Esophagus muscularis mucosa (tissue), 4 donors: ENCODE data around the gene TREML1.

Experiments
- CTCF ChIP-seq, 3 experiments: fragments of 200-600 bp in 2 of 3; fragments of 450-650 bp in 1 of 3; sonication (generic) in 2 of 3; IDR thresholded peaks; one replicate each; pipeline ENCODE4 v1.5.1; 2017 to 2019; ENCODE audit warnings: antibody characterized with exemption in 3 of 3, mild to moderate bottlenecking in 2 of 3, moderate library complexity in 1 of 3
- EP300 ChIP-seq: sonication (generic); formaldehyde crosslinking; IDR thresholded peaks from one replicate; pipeline ENCODE4 v1.6.1; 2017; ENCODE audit warnings: antibody characterized with exemption
- POLR2A ChIP-seq: fragments of 450-650 bp; IDR thresholded peaks from one replicate; pipeline ENCODE4 v1.6.1; 2017; ENCODE audit warnings: antibody characterized with exemption, moderate library complexity, mild to moderate bottlenecking, low read depth
- POLR2AphosphoS5 ChIP-seq, 2 donors: sonication (generic); formaldehyde crosslinking; IDR thresholded peaks; one replicate each; pipeline ENCODE4 v1.6.1; 2017; ENCODE audit warnings: antibody characterized with exemption in 2 of 2

DNA sequence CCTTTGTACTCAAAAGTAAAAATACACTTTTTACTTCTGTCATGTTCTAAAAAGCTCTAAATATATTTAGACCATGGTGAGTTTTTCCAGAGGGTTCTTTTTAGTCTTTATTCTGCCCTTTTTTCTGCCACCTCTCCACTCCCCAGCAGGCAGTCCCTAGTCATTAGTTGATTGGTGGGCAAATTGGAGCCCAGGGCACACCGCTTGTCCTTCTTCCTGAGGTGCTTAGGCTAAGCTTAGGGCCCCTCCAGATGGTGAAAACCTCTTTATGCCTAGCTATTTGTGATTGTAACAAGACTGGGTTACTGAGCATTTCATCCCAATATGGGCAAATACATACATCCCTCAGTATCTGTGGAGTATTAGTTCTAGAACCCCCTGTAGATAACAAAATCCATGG is 6.2 kb downstream of the TREML1 start:
- TF ChIP-seq CTCF (IDR thresholded peaks at IDR 0.05), result no peak
- no peak for TF ChIP-seq POLR2AphosphoS5 (IDR thresholded peaks at IDR 0.05)
- TF ChIP-seq POLR2A, result no peak
- TF ChIP-seq EP300, result no peak
